Measurements from ENCODE around the gene GLYATL1.

The GLYATL1 gene

GRCh38 chr11:58927393-58928106 is 11.7 kb upstream of the GLYATL1 start:
- Histone ChIP-seq H3K36me3 (ENCODE audit: insufficient read depth, low read length) (no peaks in the 10 kb centered on the region), H3K27me3 (ENCODE audit: insufficient read depth, low read length) (no peaks in the 10 kb centered on the region), H3K9ac (ENCODE audit: low read depth, low read length) (peak overlapping the region; percentile 75), H3K4me3 (ENCODE audit: low read length) (peak overlapping the region; percentile 65), H3K4me1 (ENCODE audit: insufficient read depth, low read length) (peaks cover 45% of the 10 kb centered on the region), H3K27ac (ENCODE audit: low read depth, low read length) (peak overlapping the region; percentile 67), H3K9me3 (ENCODE audit: insufficient read depth, low read depth, low read length) (no peaks in the 10 kb centered on the region)
- WGBS: 44% methylated on average over 15 of the region's 15 CpGs

GRCh38 chr11:58928107-58928499 is 11.2 kb upstream of the GLYATL1 start:
- 56% methylated on average over 6 of the region's 6 CpGs for WGBS
- Histone ChIP-seq H3K9me3 (ENCODE audit: insufficient read depth, low read depth, low read length) (no peaks in the 10 kb centered on the region), H3K27me3 (ENCODE audit: insufficient read depth, low read length) (no peaks in the 10 kb centered on the region), H3K27ac (ENCODE audit: low read depth, low read length) (peak overlapping the region; percentile 67), H3K4me3 (ENCODE audit: low read length) (peak overlapping the region; percentile 65), H3K4me1 (ENCODE audit: insufficient read depth, low read length) (peaks cover 40% of the 10 kb centered on the region), H3K36me3 (ENCODE audit: insufficient read depth, low read length) (no peaks in the 10 kb centered on the region), H3K9ac (ENCODE audit: low read depth, low read length) (peak overlapping the region; percentile 75)

DNA sequence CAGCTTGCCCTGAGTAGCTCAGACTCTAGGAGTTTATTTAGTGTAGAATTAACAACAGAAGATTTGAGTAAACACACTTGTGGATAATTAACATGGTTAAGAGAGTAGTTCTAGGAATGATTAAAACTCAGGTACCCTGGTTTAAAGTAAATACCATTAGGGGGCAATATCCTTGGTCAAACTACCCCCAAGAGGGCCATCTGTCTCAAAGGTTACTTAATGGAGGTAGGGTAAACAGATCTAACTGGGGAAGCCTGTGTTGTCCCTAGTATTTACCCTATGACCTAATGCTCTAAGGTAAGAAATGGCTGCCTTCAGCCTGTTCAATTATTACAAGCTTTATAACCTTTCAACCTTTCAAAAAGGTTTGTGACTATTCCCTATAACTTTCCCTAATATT is 10.6 kb upstream of the GLYATL1 start:
- Histone ChIP-seq H3K4me3 (ENCODE audit: low read length) (peak overlapping the region; percentile 65), H3K27ac (ENCODE audit: low read depth, low read length) (no peak overlapping the region; the same call in 1 of the 2 replicates), H3K9me3 (ENCODE audit: insufficient read depth, low read depth, low read length) (no peaks in the 10 kb centered on the region), H3K36me3 (ENCODE audit: insufficient read depth, low read length) (no peaks in the 10 kb centered on the region), H3K4me1 (ENCODE audit: insufficient read depth, low read length) (peaks cover 38% of the 10 kb centered on the region), H3K9ac (ENCODE audit: low read depth, low read length) (no peak overlapping the region; the same call in 1 of the 2 replicates), H3K27me3 (ENCODE audit: insufficient read depth, low read length) (no peaks in the 10 kb centered on the region)

GRCh38 chr11:58930926-58931325 is 8.4 kb upstream of the GLYATL1 start:
- Histone ChIP-seq H3K36me3 (ENCODE audit: insufficient read depth, low read length) (no peaks in the 10 kb centered on the region), H3K27ac (ENCODE audit: low read depth, low read length) (no peak overlapping the region), H3K4me1 (ENCODE audit: insufficient read depth, low read length) (peaks cover 25% of the 10 kb centered on the region), H3K4me3 (ENCODE audit: low read length) (no peak overlapping the region), H3K9ac (ENCODE audit: low read depth, low read length) (no peak overlapping the region), H3K9me3 (ENCODE audit: insufficient read depth, low read depth, low read length) (no peaks in the 10 kb centered on the region), H3K27me3 (ENCODE audit: insufficient read depth, low read length) (no peaks in the 10 kb centered on the region)
- WGBS: 83% methylated on average over 1 of the region's 2 CpGs

- H3K36me3 ChIP-seq (ENCODE audit: insufficient read depth, low read length): no peaks in the 10 kb centered on the region
- H3K27ac ChIP-seq (ENCODE audit: low read depth, low read length): no peak overlapping the region
- peaks cover 16% of the 10 kb centered on the region for H3K4me1 ChIP-seq (ENCODE audit: insufficient read depth, low read length)
- 77% methylated on average over 3 of the region's 3 CpGs for WGBS
- H3K4me3 ChIP-seq (ENCODE audit: low read length): no peak overlapping the region
- H3K9ac ChIP-seq (ENCODE audit: low read depth, low read length): no peak overlapping the region
- no peaks in the 10 kb centered on the region for H3K9me3 ChIP-seq (ENCODE audit: insufficient read depth, low read depth, low read length)
- H3K27me3 ChIP-seq (ENCODE audit: insufficient read depth, low read length): no peaks in the 10 kb centered on the region
Measured at GRCh38 chr11:58933661-58934060, 5.6 kb upstream of the GLYATL1 start.

DNA sequence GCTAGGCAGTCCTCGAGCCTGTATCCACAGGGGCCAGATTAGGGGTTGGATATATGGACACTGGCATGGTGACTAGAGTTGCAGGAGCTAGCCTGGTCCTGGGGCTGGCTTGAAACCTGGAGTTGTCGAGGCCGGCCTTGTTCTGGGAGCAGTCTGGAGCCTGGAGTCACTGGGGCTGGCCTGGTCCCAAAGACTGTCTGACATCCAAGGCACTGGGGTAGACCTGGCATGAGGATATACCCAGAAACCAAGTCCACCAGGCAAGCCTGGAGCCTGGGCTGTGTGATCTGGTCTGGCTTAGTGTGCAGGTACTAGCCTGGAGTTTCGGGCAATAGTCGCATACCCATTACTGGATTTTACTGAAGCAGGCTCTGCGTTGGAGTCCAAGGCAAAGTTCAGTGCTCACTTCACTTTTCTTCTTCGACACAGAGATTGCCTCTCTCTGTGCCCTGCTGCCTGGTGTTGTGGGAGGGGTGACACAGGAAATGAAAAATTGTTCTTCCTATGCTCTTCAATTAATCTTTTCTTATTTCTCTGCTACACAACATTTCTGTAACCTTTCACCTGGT is 4.3 kb upstream of the GLYATL1 start:
- Histone ChIP-seq H3K27me3 (ENCODE audit: insufficient read depth, low read length) (no peaks in the 10 kb centered on the region), H3K36me3 (ENCODE audit: insufficient read depth, low read length) (no peaks in the 10 kb centered on the region), H3K9me3 (ENCODE audit: insufficient read depth, low read depth, low read length) (no peaks in the 10 kb centered on the region), H3K4me1 (ENCODE audit: insufficient read depth, low read length) (peaks cover 2% of the 10 kb centered on the region; the same call in 1 of the 2 replicates), H3K4me3 (ENCODE audit: low read length) (no peak overlapping the region), H3K27ac (ENCODE audit: low read depth, low read length) (no peak overlapping the region), H3K9ac (ENCODE audit: low read depth, low read length) (no peak overlapping the region)
- WGBS: 92% methylated on average over 7 of the region's 7 CpGs

DNA sequence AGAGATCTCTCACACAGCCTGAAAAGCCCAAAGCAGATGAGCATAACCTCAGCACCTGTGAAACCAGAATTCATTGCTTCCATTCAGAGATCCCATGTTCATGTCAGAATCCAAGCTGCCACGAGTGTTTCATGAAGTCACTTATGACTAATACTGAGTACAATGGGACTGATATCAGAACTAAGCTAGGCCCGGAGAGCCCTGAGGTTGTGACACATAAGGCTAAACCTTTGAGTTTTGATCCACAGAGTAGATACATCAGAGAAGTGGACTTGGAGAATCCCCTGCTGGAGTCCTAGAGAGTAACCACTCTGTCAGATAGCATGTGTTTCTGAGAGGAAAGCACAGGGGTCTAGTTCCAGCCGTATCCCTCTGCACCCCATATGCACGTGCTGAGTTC is 890 bp upstream of the GLYATL1 start:
- WGBS: 53% methylated on average over 4 of the region's 4 CpGs
- Histone ChIP-seq H3K9me3 (ENCODE audit: insufficient read depth, low read depth, low read length) (no peaks in the 10 kb centered on the region), H3K27ac (ENCODE audit: low read depth, low read length) (no peak overlapping the region)

DNA sequence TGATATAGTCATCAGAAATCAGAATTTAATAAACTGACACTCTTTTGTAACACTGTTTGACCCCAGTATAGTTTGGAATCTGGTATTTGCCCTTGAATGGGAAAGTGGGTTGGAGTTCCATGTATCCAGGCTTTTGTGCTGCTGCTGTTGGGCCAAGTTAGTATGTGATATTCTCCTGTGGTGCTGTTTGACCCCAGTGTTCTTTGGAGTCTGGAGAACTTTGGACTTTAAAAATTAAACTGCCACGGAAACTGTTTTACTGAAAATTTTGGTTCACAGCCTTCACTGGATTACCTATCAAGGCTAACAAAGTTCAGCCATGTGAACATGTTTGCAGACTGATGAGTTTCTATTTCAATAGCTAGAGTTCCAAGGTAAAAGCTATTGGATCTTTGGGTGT is 740 bp downstream of the GLYATL1 start:
- Histone ChIP-seq H3K4me1 (ENCODE audit: insufficient read depth, low read length) (no peaks in the 10 kb centered on the region), H3K9me3 (ENCODE audit: insufficient read depth, low read depth, low read length) (no peaks in the 10 kb centered on the region), H3K9ac (ENCODE audit: low read depth, low read length) (no peak overlapping the region), H3K4me3 (ENCODE audit: low read length) (no peak overlapping the region), H3K27me3 (ENCODE audit: insufficient read depth, low read length) (no peaks in the 10 kb centered on the region), H3K36me3 (ENCODE audit: insufficient read depth, low read length) (no peaks in the 10 kb centered on the region), H3K27ac (ENCODE audit: low read depth, low read length) (no peak overlapping the region)
- 92% methylated on average over 1 of the region's 1 CpG for WGBS

More for the DNA sequence above, 890 bp upstream of the GLYATL1 start:
- no peaks in the 10 kb centered on the region for H3K27me3 ChIP-seq (ENCODE audit: insufficient read depth, low read length)
- H3K4me1 ChIP-seq (ENCODE audit: insufficient read depth, low read length): no peaks in the 10 kb centered on the region
- no peak overlapping the region for H3K4me3 ChIP-seq (ENCODE audit: low read length)
- H3K9ac ChIP-seq (ENCODE audit: low read depth, low read length): no peak overlapping the region
- no peaks in the 10 kb centered on the region for H3K36me3 ChIP-seq (ENCODE audit: insufficient read depth, low read length)

DNA sequence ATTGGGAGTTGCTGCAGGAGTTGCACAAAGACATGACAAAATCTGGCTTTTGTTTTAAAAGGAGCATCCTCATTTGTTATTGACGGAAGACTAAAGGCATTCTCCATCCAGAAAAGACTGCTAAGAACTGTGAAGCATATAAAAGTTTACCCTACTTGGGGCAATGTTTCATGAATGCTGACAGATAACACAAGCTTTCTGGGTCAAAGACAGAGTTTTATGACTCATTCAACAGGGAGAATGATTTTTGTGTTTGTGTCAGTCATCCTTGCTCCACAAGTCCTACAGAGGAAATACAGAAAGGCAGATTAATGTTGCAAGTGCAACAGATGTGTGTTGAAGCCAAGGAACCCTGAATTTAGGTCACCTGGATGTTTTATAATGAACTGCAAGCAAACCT is 2.5 kb downstream of the GLYATL1 start:
- H3K27me3 ChIP-seq (ENCODE audit: insufficient read depth, low read length): no peaks in the 10 kb centered on the region
- H3K36me3 ChIP-seq (ENCODE audit: insufficient read depth, low read length): no peaks in the 10 kb centered on the region
- no peak overlapping the region for H3K9ac ChIP-seq (ENCODE audit: low read depth, low read length)
- H3K9me3 ChIP-seq (ENCODE audit: insufficient read depth, low read depth, low read length): no peaks in the 10 kb centered on the region
- H3K27ac ChIP-seq (ENCODE audit: low read depth, low read length): no peak overlapping the region
- no peaks in the 10 kb centered on the region for H3K4me1 ChIP-seq (ENCODE audit: insufficient read depth, low read length)
- WGBS: 100% methylated on average over 1 of the region's 1 CpG
- no peak overlapping the region for H3K4me3 ChIP-seq (ENCODE audit: low read length)

DNA sequence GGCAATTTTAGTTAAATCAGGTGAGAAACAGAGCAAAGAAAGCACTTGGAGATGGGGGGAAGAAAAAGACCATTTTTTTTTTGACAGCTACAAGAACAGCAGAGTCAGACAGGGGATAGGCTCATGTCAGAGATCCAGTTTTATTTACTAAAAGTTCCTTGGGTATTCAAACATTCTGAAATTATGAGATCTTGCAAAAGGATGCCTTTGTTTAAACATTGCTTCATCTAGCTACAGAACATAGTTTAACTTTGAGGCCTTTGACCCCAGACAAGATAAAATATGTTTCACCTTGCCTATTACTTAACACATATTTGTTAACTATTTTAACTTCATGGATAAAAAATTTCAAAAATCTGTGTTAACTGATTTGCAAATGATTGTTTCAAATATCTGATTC is 6.4 kb downstream of the GLYATL1 start:
- H3K4me3 ChIP-seq (ENCODE audit: low read length): no peak overlapping the region
- no peaks in the 10 kb centered on the region for H3K9me3 ChIP-seq (ENCODE audit: insufficient read depth, low read depth, low read length)
- H3K36me3 ChIP-seq (ENCODE audit: insufficient read depth, low read length): no peaks in the 10 kb centered on the region
- no peaks in the 10 kb centered on the region for H3K27me3 ChIP-seq (ENCODE audit: insufficient read depth, low read length)
- H3K9ac ChIP-seq (ENCODE audit: low read depth, low read length): no peak overlapping the region
- no peaks in the 10 kb centered on the region for H3K4me1 ChIP-seq (ENCODE audit: insufficient read depth, low read length)
- no peak overlapping the region for H3K27ac ChIP-seq (ENCODE audit: low read depth, low read length)

DNA sequence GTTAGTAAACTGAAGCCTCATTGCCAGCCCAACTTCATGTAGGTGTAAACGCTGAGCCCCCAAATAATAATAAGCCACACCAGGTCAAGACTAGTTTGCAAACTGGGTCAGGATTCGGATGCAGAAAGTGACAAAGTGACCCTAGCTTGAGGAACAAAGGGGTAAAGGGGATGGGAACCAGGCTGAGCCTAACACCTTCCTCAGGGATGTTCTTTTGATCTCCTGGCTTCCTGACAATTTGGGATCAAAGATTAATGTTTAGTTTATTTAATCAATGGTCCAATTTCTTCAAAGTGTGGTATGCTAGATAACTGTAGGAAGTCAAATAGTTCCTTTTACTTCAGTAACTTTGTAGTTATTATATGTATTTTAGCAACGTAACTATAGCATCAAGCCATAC is 9.9 kb downstream of the GLYATL1 start:
- no peaks in the 10 kb centered on the region for H3K36me3 ChIP-seq (ENCODE audit: insufficient read depth, low read length)
- no peak overlapping the region for H3K27ac ChIP-seq (ENCODE audit: low read depth, low read length)
- no peaks in the 10 kb centered on the region for H3K9me3 ChIP-seq (ENCODE audit: insufficient read depth, low read depth, low read length)
- H3K27me3 ChIP-seq (ENCODE audit: insufficient read depth, low read length): no peaks in the 10 kb centered on the region
- no peak overlapping the region for H3K9ac ChIP-seq (ENCODE audit: low read depth, low read length)
- 74% methylated on average over 2 of the region's 3 CpGs for WGBS
- H3K4me3 ChIP-seq (ENCODE audit: low read length): no peak overlapping the region
- no peaks in the 10 kb centered on the region for H3K4me1 ChIP-seq (ENCODE audit: insufficient read depth, low read length)
